NK-92 (cell line): ENCODE measurements around the gene NEDD9.

Source experiments
- DNase-seq: peaks from one replicate; lab custom pipeline; 2025; ENCODE audit not compliant: unreplicated experiment; lab: John Stamatoyannopoulos, UW

The NEDD9 gene

GRCh38 chr6:11181478-11182136 is 50.9 kb downstream of the NEDD9 start:
- no peak for DNase-seq

GRCh38 chr6:11179419-11180202 is 52.9 kb downstream of the NEDD9 start:
- DNase-seq = no peak

DNA sequence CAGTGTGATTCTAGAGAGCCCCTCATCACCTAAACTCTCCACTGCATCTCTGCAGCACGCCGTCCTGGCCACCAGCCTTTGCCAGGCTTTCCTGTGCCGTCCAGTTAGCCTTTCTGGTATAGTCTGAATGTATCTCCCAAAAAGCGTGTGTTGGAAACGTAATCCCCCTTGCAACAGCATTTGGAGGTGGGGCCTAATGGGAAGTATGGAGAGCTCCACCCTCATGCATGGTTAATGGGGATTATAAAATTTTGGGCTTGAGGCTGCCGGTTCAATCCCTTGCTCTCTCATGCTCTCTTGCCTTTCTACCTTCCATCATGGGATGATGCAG is 53.4 kb downstream of the NEDD9 start:
- no peak for DNase-seq

DNA sequence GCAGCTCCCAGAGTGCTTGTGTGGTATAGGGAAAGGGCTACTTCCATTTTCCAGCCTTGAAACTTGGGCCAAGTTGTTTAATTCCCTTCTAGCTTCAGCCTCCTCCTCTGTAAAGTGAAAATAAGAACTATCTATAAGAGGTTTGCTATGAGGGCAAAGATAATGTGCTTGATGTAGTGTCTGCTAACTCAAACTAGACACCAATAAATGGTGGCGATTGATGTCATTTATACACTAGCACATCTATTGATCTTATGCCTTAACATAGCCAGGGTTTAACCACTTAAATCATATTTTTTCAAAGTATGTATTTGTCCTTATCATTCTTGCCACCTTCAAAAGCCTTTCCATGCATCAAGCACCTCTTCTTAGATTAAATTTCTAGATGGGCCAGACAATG is 55.2 kb downstream of the NEDD9 start:
- DNase-seq = no peak

DNA sequence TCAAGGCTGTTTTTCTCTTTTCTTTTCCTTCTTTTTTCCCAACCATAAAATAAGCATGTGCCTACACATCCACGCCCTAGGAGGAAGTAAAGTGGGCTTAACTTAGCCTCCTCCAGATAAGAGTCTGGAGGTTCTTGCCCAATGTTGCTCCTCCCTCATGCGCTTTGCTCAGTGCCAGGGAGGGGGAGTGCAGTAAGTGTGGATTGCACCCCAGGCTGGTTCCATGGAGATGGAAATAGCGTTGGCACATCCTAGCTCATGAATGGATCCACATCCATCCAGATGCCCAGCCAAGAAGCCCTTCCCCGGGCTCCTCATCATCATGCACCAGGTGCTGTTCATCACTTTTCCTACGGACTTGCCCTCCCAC is 58.2 kb downstream of the NEDD9 start:
- no peak for DNase-seq

GRCh38 chr6:11172501-11173327 is 59.8 kb downstream of the NEDD9 start:
- no peak for DNase-seq

GRCh38 chr6:11171952-11172351 is 60.5 kb downstream of the NEDD9 start:
- DNase-seq = no peak

DNA sequence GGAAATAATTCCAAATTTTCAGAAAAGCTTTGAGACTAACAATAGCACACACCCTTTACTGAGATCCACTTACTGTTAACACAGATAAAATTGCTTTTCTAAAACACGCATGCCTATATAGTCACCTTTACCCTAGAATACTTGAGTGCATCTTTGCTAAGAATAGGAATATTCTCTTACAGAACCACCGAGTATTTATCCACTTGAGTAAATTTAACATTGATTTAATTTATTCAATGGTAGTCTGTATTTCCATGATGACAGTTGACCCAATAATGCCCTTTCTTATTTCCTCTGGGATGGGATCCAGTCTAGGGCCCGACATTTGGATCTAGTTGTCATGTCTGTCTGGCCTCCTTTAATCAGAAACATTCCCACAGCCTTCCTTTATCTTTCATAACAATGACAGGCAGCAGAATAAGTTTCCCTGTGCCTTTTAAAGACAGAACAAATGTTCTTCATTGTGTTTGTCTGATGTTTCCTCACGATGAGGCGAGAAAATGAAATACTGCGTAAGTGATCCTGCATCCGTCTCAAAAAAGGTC is 64.3 kb downstream of the NEDD9 start:
- DNase-seq = no peak

DNA sequence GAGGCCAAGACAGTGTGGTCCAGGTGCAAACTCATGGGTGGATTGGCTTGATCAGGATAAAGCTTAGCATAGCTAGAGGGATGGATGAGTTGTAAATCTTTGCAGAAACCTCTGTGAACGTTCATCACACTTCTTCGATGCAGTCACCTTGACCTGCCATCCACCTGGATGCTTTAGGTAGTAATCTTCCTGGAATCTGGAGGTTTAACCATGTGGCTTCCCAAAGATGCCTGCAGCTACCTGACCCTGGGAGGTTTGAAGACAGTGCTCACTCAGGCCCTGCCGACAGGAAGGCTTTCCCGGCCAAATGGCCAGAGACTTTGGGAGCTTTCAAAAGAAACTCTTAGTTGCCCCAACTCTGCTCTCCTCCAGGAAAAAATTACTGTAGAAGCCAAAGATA is 65.5 kb downstream of the NEDD9 start:
- no peak for DNase-seq

DNA sequence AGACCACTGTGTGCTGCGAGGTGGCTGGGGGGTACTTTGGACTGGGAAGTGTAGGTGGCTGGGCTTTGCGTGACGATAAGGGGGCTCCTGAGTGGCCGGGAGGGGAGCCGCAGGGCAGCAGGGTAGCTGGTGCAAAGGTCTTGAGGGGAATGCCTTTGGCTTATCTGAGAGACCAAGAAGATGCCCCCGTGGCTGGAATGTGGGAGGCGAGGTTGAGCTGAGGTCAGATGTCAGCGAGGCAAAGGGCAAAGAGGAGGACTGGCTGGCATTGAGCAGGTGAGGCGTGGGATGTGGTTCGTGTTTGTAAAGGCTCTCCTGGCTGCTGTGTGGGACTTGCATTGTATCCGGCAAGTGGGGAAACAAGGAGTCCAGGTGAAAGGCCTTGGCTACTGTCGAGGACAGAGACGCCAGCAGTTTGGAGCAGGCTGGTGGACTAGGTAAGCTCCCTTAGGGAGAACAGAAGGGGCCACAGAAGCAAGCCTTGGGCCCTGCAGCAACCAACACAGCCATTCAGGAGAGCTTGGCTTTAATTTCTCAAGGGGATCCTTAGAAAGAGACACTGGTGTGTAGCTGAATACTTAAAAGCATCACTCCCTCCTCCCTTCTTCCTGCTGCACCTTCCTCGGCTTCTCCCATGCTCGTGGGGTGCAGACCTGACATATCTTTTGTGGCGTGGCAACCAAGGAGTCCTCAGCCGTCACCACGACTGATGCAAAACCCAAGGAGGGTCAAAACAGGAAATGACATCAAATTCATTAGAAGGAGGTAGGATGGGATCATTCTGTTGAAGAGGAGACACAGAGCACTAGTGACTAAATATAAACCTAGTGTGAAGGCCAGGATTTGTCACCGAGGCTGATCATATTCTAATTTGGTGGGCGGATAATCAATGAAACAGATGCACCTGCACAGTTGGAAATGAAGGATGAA is 67.5 kb downstream of the NEDD9 start:
- no peak for DNase-seq

DNA sequence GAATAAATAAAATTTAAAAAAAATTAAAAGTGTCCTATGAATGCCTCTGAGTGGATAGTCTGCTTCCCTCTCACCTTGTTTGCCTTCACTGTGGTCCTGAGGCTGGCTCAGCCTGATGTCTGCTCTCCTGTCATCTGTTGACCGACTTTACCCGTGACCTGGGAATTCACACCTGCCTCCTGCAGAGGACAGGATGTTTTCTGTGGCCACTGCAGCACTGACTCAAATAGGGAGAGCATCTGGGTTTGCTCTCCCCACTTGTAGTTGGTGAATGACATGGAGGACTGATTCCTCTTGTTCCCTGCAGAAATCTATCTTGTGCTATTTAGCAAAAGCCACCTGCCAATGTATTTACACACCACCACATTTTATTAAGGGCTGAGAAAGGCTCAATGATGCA is 68.5 kb downstream of the NEDD9 start:
- no peak for DNase-seq

DNA sequence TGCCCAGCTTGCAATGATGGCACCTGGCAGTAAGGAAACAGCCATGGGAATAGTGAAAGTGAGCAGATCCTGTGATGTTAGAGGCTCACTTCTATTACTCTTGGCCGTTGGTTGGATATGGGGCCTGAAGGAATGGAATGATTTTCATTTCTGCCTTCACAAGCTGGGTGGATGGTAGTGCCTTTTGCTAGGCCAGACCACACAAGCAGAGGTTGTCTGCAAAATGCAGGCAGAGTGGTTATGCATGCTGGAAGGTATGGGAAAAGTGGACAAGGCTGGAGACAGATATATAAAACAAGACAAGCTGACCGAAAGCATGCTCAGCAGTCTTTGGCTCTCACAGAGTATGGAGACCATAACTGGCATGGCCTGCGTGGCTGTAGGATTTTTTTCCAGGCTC is 70.2 kb downstream of the NEDD9 start:
- DNase-seq = no peak

GRCh38 chr6:11161031-11161956 is 71.2 kb downstream of the NEDD9 start:
- DNase-seq = no peak

DNA sequence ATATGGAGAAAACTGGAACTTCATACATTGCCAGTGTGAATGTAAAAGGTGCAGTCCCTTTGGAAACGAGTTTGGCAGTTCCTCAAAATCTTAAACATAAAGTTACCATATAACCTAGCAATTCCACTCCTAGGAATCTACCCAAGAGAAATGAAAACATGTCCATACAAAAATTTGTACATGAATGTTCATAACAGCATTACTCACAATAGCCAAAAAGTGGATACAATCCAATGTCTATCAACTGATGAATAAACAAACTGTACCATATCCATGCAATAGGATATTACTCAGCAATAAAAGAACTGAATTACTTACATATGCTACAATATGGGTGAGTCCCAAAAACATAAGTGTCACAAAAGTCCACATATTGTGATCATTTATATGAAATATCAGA is 72.3 kb downstream of the NEDD9 start:
- DNase-seq = no peak

- no peak for DNase-seq
These were observed 76.9 kb downstream of the NEDD9 start for GRCh38 chr6:11155589-11155988.

DNA sequence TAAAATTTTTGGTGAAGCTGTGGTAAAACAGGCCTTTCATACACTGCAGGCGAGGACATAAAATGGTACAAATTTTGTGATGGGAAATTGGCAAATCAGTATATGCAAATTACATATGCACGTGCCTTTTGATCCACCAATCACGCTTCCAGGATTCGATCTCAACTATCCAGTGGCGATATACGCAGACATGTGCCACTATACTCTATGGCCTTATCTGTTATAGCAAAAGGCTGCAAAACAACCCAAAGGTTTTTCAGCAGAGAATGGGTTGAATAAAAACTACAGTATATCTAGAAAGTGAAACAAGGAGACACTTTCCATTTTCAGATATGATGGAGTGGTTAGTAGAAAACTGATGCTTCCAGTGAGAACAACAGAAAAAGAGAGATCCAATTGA is 79.0 kb downstream of the NEDD9 start:
- DNase-seq = no peak

DNA sequence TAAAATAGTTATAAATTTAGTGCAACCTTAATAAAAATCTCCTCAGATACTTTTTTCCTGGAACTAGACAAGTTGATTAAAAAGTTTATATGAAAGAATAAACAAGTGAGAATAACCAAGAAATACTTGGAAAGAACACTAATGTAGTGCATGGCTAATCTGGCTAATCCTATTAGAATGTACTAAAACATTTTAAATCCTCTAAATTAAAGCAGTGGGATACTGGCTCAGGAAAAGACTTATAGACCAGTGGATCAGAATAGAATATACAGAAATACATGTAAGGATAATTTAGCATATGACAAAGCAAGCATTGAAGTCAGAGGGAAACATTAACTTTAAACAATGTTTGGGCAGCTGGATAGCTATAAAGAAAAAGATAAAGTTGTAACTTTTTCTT is 79.9 kb downstream of the NEDD9 start:
- DNase-seq = no peak

DNA sequence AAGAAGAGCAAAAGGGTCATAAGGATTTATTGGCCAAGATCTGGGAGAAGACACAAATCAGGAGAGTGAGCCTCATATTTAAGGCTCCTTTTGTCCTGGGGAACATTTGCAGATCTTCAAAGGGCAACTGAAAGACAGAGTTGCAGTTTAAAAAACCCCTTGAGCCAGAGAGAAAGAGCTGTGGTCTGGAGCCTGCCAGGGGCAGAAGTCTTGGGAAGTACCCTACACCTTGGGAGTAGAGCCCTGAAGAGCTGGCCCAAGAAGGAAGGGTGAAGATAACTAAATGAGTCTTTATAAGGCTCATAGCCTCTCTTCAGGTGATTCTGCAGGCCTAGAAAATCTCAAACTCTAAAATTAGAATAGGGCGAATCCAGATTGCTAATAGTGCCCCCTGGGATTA is 81.0 kb downstream of the NEDD9 start:
- DNase-seq = no peak

GRCh38 chr6:11149551-11149950 is 82.9 kb downstream of the NEDD9 start:
- no peak for DNase-seq
